Amniotic stem cell (primary cell): Measurements from ENCODE around the gene TBXAS1.
"Not testable (repeated sequence)": the region's sequence is repeated elsewhere in the genome, so short reads cannot be mapped to it uniquely, and the experiment has no call there.

Experiments used
- DNase-seq: peaks from one replicate; lab custom pipeline; 2025; lab: John Stamatoyannopoulos, UW

Gene TBXAS1

GRCh38 chr7:139825666-139826290, 3.3 kb upstream of the TBXAS1 start:
- peak; percentile 17 for DNase-seq

- DNase-seq, result no peak
Observed at GRCh38 chr7:139827042-139827441, 2.0 kb upstream of the TBXAS1 start.

GRCh38 chr7:139828446-139828845, 618 bp upstream of the TBXAS1 start:
- DNase-seq, result no peak

GRCh38 chr7:139829775-139830117, 682 bp downstream of the TBXAS1 start:
- no peak for DNase-seq

- DNase-seq, result no peak
Observed at GRCh38 chr7:139830292-139830691, 1.2 kb downstream of the TBXAS1 start.

GRCh38 chr7:139830782-139831501, 1.9 kb downstream of the TBXAS1 start:
- no peak for DNase-seq

GRCh38 chr7:139835848-139836247, 6.8 kb downstream of the TBXAS1 start:
- DNase-seq, result not testable (repeated sequence)

GRCh38 chr7:139837291-139837690, 8.2 kb downstream of the TBXAS1 start:
- not testable (repeated sequence) for DNase-seq

GRCh38 chr7:139838276-139838675, 9.2 kb downstream of the TBXAS1 start:
- no peak for DNase-seq

- no peak for DNase-seq
Observed at GRCh38 chr7:139838876-139839275, 9.8 kb downstream of the TBXAS1 start.

- DNase-seq, result no peak
Observed at GRCh38 chr7:139840776-139841175, 11.7 kb downstream of the TBXAS1 start.

- no peak for DNase-seq
Observed at GRCh38 chr7:139842401-139843210, 13.5 kb downstream of the TBXAS1 start.

- DNase-seq, result not testable (repeated sequence)
Observed at GRCh38 chr7:139843211-139843537, 14.1 kb downstream of the TBXAS1 start.

- DNase-seq, result no peak
Observed at GRCh38 chr7:139844779-139845442, 15.8 kb downstream of the TBXAS1 start.

- no peak for DNase-seq
Observed at GRCh38 chr7:139845443-139845805, 16.4 kb downstream of the TBXAS1 start.

GRCh38 chr7:139846297-139846696, 17.2 kb downstream of the TBXAS1 start:
- DNase-seq, result no peak

GRCh38 chr7:139848274-139848673, 19.2 kb downstream of the TBXAS1 start:
- DNase-seq, result no peak

GRCh38 chr7:139850906-139851305, 21.8 kb downstream of the TBXAS1 start:
- DNase-seq, result no peak

- DNase-seq, result no peak
Observed at GRCh38 chr7:139851770-139852481, 22.9 kb downstream of the TBXAS1 start.

- DNase-seq, result no peak
Observed at GRCh38 chr7:139852482-139852845, 23.4 kb downstream of the TBXAS1 start.

GRCh38 chr7:139853506-139854123, 24.6 kb downstream of the TBXAS1 start:
- no peak for DNase-seq

- DNase-seq, result no peak
Observed at GRCh38 chr7:139854124-139854511, 25.1 kb downstream of the TBXAS1 start.
